ENCODE measurements around the gene SLC2A3. TPM values are rescaled to one million over a fixed set of nuclear protein-coding genes. Genes with fewer than 3 reads are reported as not detected.
"Not testable (repeated sequence)": the region's sequence is repeated elsewhere in the genome, so short reads cannot be mapped to it uniquely, and the experiment has no call there.

The SLC2A3 gene
- total and polyA plus RNA-seq, 4 experiments from 2014 or later: 100 to 275 (median 157) TPM

GRCh38 chr12:7905600-7906125 is 30.3 kb downstream of the SLC2A3 start:
- POLR2A ChIA-PET (ENCODE audit: partially characterized antibody); H3K4me1 ChIP-seq (ENCODE audit: insufficient read depth, low read length); H3K9me3 ChIP-seq (ENCODE audit: control insufficient read depth in 1 of 2, low read length in 2 of 2); H3K27ac ChIP-seq (ENCODE audit: low read depth, low read length); H3K4me3 ChIP-seq (ENCODE audit: low read length in 2 of 2); H3K36me3 ChIP-seq (ENCODE audit: insufficient read depth, low read length); H3K4me3 Mint-ChIP-seq; DNase-seq; H3K36me3 Mint-ChIP-seq; intact Hi-C loops (cut with micrococcal nuclease); H3K9me3 Mint-ChIP-seq; H3K4me1 Mint-ChIP-seq; H3K27me3 Mint-ChIP-seq; H3K27me3 ChIP-seq (ENCODE audit: insufficient read depth, low read length): not testable (repeated sequence)
- CTCF ChIA-PET (ENCODE audit: partially characterized antibody): interaction anchor here (0.7 to 1.3 kb wide), 3 partner anchors 14 to 119 kb away, joined by 3 read pairs; no protein-coding TSS in a partner anchor
- peak overlapping the region in 1 of 7 donors; percentile 63 for H3K27ac Mint-ChIP-seq

DNA sequence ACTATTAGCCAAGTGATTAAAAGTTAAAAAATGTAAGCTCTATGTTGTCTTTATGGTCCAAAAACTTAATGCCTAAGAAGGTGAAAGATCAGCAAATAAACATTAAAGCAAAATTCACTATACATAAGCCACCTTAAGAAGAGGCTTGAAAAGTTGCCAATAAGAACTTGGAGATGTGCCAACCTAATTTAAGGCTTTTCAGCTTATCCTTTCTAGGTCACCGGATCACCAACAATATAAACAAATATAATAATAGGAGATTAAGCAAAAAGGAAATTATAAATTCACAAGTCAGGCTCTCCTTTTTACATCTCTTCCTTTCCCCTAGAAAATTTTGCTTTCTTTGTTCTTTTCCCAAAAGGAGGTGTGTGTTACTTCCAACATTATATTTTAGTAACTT is 30.9 kb downstream of the SLC2A3 start:
- no peaks in the 10 kb centered on the region for H3K36me3 Mint-ChIP-seq
- no peaks in the 10 kb centered on the region for H3K27me3 ChIP-seq (ENCODE audit: insufficient read depth, low read length)
- POLR2A ChIA-PET (ENCODE audit: partially characterized antibody): no interaction called here
- H3K27me3 Mint-ChIP-seq: no peaks in the 10 kb centered on the region
- intact Hi-C loops (cut with micrococcal nuclease): no loop called here
- peaks cover 0 to 1% (median 0%) of the 10 kb centered on the region in 4 donors for H3K4me1 Mint-ChIP-seq
- no peaks in the 10 kb centered on the region for H3K4me1 ChIP-seq (ENCODE audit: insufficient read depth, low read length)
- no peak overlapping the region for H3K4me3 ChIP-seq (ENCODE audit: low read length in 2 of 2)
- H3K27ac Mint-ChIP-seq: no peak overlapping the region
- CTCF ChIA-PET (ENCODE audit: partially characterized antibody): interaction anchor here (0.7 to 1.3 kb wide), 3 partner anchors 14 to 118 kb away, joined by 3 read pairs; no protein-coding TSS in a partner anchor
- H3K27ac ChIP-seq (ENCODE audit: low read depth, low read length): no peak overlapping the region
- no peak for DNase-seq
- H3K9me3 ChIP-seq (ENCODE audit: control insufficient read depth in 1 of 2, low read length in 2 of 2): no peaks in the 10 kb centered on the region
- no peak overlapping the region for H3K4me3 Mint-ChIP-seq
- H3K9me3 Mint-ChIP-seq: no peaks in the 10 kb centered on the region
- no peaks in the 10 kb centered on the region for H3K36me3 ChIP-seq (ENCODE audit: insufficient read depth, low read length)

DNA sequence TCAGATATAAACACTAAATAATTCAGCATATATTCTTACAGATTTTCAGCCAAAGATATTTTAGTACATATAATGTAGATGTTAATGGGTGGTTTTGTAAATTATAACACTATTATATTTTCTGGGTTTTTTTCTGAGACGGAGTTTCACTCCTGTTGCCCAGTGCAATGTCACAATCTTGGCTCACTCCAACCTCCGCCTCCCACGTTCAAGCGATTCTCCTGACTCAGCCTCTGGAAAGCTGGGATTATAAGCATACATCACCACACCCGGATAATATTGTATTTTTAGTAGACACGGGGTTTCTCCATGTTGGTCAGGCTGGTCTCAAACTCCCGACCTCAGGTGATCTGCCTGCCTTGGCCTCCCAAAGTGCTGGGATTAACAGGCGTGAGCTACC is 33.6 kb downstream of the SLC2A3 start:
- DNase-seq; H3K36me3 ChIP-seq (ENCODE audit: insufficient read depth, low read length); H3K9me3 ChIP-seq (ENCODE audit: control insufficient read depth in 1 of 2, low read length in 2 of 2); H3K9me3 Mint-ChIP-seq; H3K4me1 Mint-ChIP-seq; intact Hi-C loops (cut with micrococcal nuclease); H3K27ac Mint-ChIP-seq; H3K27ac ChIP-seq (ENCODE audit: low read depth, low read length); H3K4me3 Mint-ChIP-seq; POLR2A ChIA-PET (ENCODE audit: partially characterized antibody); H3K36me3 Mint-ChIP-seq; H3K27me3 Mint-ChIP-seq; H3K4me3 ChIP-seq (ENCODE audit: low read length in 2 of 2); H3K4me1 ChIP-seq (ENCODE audit: insufficient read depth, low read length); H3K27me3 ChIP-seq (ENCODE audit: insufficient read depth, low read length): not testable (repeated sequence)
- CTCF ChIA-PET (ENCODE audit: partially characterized antibody): interaction anchor here (0.6 kb wide), 1 partner anchor 27 kb away, joined by 3 read pairs; no protein-coding TSS in a partner anchor

DNA sequence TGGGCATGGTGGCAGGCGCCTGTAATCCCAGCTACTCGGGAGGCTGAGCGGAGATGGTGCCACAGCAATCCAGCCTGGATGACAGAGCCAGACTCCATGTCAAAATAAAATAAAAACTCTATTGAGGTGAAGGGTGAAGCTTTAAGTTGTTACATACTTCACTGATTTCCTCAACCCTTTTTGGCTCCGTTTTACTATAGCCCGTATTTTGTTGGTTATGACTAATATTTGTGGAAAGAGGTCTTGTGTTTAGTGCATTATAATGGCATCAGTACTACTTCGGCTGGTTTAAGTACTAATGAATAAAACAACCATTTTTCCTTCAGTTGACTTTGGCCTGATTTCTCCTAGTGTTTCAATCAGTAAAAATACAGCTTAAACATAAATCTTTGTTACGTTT is 36.2 kb downstream of the SLC2A3 start:
- Histone ChIP-seq H3K9me3 (ENCODE audit: control insufficient read depth in 1 of 2, low read length in 2 of 2) (no peaks in the 10 kb centered on the region), H3K27ac (ENCODE audit: low read depth, low read length) (no peak overlapping the region), H3K27me3 (ENCODE audit: insufficient read depth, low read length) (no peaks in the 10 kb centered on the region), H3K36me3 (ENCODE audit: insufficient read depth, low read length) (no peaks in the 10 kb centered on the region), H3K4me1 (ENCODE audit: insufficient read depth, low read length) (no peaks in the 10 kb centered on the region), H3K4me3 (ENCODE audit: low read length in 2 of 2) (no peak overlapping the region)
- Mint-ChIP-seq H3K36me3 (no peaks in the 10 kb centered on the region), H3K4me3 (no peak overlapping the region), H3K27me3 (no peaks in the 10 kb centered on the region), H3K4me1 (no peaks in the 10 kb centered on the region), H3K27ac (no peak overlapping the region), H3K9me3 (no peaks in the 10 kb centered on the region)
- no peak for DNase-seq
- CTCF ChIA-PET (ENCODE audit: partially characterized antibody): interaction anchor here (1.2 kb wide), 1 partner anchor 19 kb away, joined by 3 read pairs; no protein-coding TSS in a partner anchor
- POLR2A ChIA-PET (ENCODE audit: partially characterized antibody): no interaction called here
- intact Hi-C loops (cut with micrococcal nuclease): no loop called here

DNA sequence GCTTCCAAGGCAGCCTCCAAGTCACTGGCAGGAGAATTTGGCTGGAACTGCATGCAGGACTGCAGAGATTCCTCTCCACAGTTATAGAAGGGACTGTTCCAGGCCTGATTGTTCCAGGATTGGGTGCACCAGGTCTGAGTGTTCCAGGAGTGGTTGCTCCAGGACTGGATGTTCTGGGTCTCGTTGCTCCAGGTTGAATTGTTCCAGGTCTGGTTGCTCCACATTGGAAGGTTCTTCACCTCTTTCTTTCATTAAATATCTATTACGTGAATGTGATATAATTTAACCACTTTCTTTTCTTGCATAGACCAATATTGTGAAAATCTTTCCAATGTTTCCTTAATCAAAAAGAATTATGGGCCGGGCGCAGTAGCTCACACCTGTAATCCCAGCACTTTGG is 39.3 kb downstream of the SLC2A3 start:
- H3K9me3 ChIP-seq (ENCODE audit: control insufficient read depth in 1 of 2, low read length in 2 of 2); CTCF ChIA-PET (ENCODE audit: partially characterized antibody); H3K4me3 ChIP-seq (ENCODE audit: low read length in 2 of 2); H3K4me1 Mint-ChIP-seq; intact Hi-C loops (cut with micrococcal nuclease); H3K4me3 Mint-ChIP-seq; H3K9me3 Mint-ChIP-seq; H3K27ac Mint-ChIP-seq; H3K36me3 ChIP-seq (ENCODE audit: insufficient read depth, low read length); H3K4me1 ChIP-seq (ENCODE audit: insufficient read depth, low read length); H3K36me3 Mint-ChIP-seq; H3K27ac ChIP-seq (ENCODE audit: low read depth, low read length); POLR2A ChIA-PET (ENCODE audit: partially characterized antibody); DNase-seq; H3K27me3 Mint-ChIP-seq; H3K27me3 ChIP-seq (ENCODE audit: insufficient read depth, low read length): not testable (repeated sequence)

GRCh38 chr12:7892186-7892980 is 43.6 kb downstream of the SLC2A3 start:
- no peaks in the 10 kb centered on the region for H3K4me1 Mint-ChIP-seq
- H3K4me3 Mint-ChIP-seq: no peak overlapping the region
- DNase-seq: no peak
- H3K9me3 Mint-ChIP-seq: no peaks in the 10 kb centered on the region
- CTCF ChIA-PET (ENCODE audit: partially characterized antibody): no interaction called here
- Histone ChIP-seq H3K4me1 (ENCODE audit: insufficient read depth, low read length) (no peaks in the 10 kb centered on the region), H3K27me3 (ENCODE audit: insufficient read depth, low read length) (no peaks in the 10 kb centered on the region), H3K27ac (ENCODE audit: low read depth, low read length) (no peak overlapping the region), H3K4me3 (ENCODE audit: low read length in 2 of 2) (no peak overlapping the region), H3K36me3 (ENCODE audit: insufficient read depth, low read length) (no peaks in the 10 kb centered on the region), H3K9me3 (ENCODE audit: control insufficient read depth in 1 of 2, low read length in 2 of 2) (no peaks in the 10 kb centered on the region)
- POLR2A ChIA-PET (ENCODE audit: partially characterized antibody): no interaction called here
- H3K27ac Mint-ChIP-seq: no peak overlapping the region
- H3K36me3 Mint-ChIP-seq: no peaks in the 10 kb centered on the region
- intact Hi-C loops (cut with micrococcal nuclease): no loop called here
- H3K27me3 Mint-ChIP-seq: peaks cover 2 to 10% of the 10 kb centered on the region in 2 donors

GRCh38 chr12:7884689-7885088 is 51.3 kb downstream of the SLC2A3 start:
- intact Hi-C loops (cut with micrococcal nuclease): no loop called here
- H3K27ac Mint-ChIP-seq: peak overlapping the region in 1 of 7 donors; percentile 6
- no peak overlapping the region for H3K4me3 Mint-ChIP-seq
- Histone ChIP-seq H3K27me3 (ENCODE audit: insufficient read depth, low read length) (no peaks in the 10 kb centered on the region), H3K36me3 (ENCODE audit: insufficient read depth, low read length) (no peaks in the 10 kb centered on the region), H3K27ac (ENCODE audit: low read depth, low read length) (no peak overlapping the region), H3K9me3 (ENCODE audit: control insufficient read depth in 1 of 2, low read length in 2 of 2) (no peaks in the 10 kb centered on the region), H3K4me1 (ENCODE audit: insufficient read depth, low read length) (no peaks in the 10 kb centered on the region), H3K4me3 (ENCODE audit: low read length in 2 of 2) (no peak overlapping the region)
- DNase-seq: no peak
- H3K27me3 Mint-ChIP-seq: peaks cover 3 to 6% of the 10 kb centered on the region in 2 donors
- POLR2A ChIA-PET (ENCODE audit: partially characterized antibody): no interaction called here
- CTCF ChIA-PET (ENCODE audit: partially characterized antibody): no interaction called here
- H3K4me1 Mint-ChIP-seq: no peaks in the 10 kb centered on the region
- H3K9me3 Mint-ChIP-seq: no peaks in the 10 kb centered on the region
- no peaks in the 10 kb centered on the region for H3K36me3 Mint-ChIP-seq

Data from CD4-positive, alpha-beta memory T cell (primary cell).